ENCODE results near the gene GRIK1.

Gene GRIK1

DNA sequence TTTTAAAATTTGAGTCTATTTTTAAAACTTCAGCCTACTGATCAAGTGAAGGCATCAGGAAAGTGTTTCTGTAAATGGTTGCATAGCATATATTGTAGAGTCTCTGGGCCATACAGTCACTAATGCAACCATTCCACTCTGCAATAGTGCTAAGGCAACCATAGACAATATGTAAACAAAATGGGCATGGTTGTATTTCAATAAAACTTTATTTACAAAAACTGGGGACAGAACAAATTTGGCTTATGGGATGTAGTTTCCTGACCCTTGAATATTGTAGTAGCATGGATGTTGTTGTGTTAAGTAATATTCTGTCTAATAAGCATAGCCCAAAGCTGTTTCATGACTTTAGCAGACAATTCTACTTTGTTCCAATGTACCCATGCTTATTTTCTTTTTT is 117.7 kb downstream of the GRIK1 start:
- Histone ChIP-seq H3K9ac (ENCODE audit: low read depth, low read length) (no peak overlapping the region), H2AFZ (ENCODE audit: low read depth, low read length) (no peak overlapping the region), H3K79me2 (ENCODE audit: insufficient read depth, low read length) (no peaks in the 10 kb centered on the region), H3K4me2 (ENCODE audit: insufficient read depth, low read length) (no peak overlapping the region), H3K9me3 (ENCODE audit: insufficient read depth, low read length, severe bottlenecking) (no peaks in the 10 kb centered on the region), H3K4me1 (ENCODE audit: insufficient read depth, low read length) (no peaks in the 10 kb centered on the region), H3K36me3 (ENCODE audit: insufficient read depth, low read length) (no peaks in the 10 kb centered on the region), H4K20me1 (ENCODE audit: insufficient read depth, low read length) (no peaks in the 10 kb centered on the region), H3K27ac (ENCODE audit: low read length) (no peak overlapping the region), H3K27me3 (ENCODE audit: insufficient read depth, low read length, poor library complexity) (no peaks in the 10 kb centered on the region), H3K4me3 (ENCODE audit: low read depth in 1 of 2, low read length in 2 of 2) (no peak overlapping the region)
- TF ChIP-seq, protein P1, sequence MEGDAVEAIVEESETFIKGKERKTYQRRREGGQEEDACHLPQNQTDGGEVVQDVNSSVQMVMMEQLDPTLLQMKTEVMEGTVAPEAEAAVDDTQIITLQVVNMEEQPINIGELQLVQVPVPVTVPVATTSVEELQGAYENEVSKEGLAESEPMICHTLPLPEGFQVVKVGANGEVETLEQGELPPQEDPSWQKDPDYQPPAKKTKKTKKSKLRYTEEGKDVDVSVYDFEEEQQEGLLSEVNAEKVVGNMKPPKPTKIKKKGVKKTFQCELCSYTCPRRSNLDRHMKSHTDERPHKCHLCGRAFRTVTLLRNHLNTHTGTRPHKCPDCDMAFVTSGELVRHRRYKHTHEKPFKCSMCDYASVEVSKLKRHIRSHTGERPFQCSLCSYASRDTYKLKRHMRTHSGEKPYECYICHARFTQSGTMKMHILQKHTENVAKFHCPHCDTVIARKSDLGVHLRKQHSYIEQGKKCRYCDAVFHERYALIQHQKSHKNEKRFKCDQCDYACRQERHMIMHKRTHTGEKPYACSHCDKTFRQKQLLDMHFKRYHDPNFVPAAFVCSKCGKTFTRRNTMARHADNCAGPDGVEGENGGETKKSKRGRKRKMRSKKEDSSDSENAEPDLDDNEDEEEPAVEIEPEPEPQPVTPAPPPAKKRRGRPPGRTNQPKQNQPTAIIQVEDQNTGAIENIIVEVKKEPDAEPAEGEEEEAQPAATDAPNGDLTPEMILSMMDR (IDR thresholded peaks at IDR 0.05; ENCODE audit: borderline replicate concordance, extremely low read depth, low read length, poor library complexity, severe bottlenecking), result no peak
- TF ChIP-seq EZH2 (IDR thresholded peaks at IDR 0.05; ENCODE audit: borderline replicate concordance, low read depth, low read length, severe bottlenecking), result no peak
- ATAC-seq (ENCODE audit: insufficient read depth, low read depth) (no peak), DNase-seq (no peak)

DNA sequence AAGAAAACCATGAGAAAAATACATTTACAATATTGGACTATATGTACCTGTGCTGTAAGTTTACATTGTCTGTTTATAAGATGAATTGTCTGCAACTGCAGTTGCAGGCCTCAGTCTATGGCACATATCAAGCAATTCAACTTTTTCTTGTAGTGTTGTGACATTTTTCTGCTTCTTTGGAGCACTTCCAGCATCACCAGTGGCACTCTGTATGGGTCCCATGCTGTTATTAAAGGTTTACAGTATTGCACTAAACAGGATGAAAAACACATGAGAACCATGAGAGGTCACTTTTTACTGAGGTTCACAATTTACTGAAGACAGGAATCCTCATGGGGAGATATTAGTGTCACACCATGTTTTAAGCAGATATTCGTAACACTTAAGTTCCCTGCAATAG is 118.6 kb downstream of the GRIK1 start:
- H3K4me3 ChIP-seq (ENCODE audit: low read depth in 1 of 2, low read length in 2 of 2), result no peak overlapping the region
- no peak overlapping the region for H3K4me2 ChIP-seq (ENCODE audit: insufficient read depth, low read length)
- DNase-seq (no peak), ATAC-seq (ENCODE audit: insufficient read depth, low read depth) (no peak)
- no peaks in the 10 kb centered on the region for H4K20me1 ChIP-seq (ENCODE audit: insufficient read depth, low read length)
- no peaks in the 10 kb centered on the region for H3K27me3 ChIP-seq (ENCODE audit: insufficient read depth, low read length, poor library complexity)
- no peak overlapping the region for H3K27ac ChIP-seq (ENCODE audit: low read length)
- no peaks in the 10 kb centered on the region for H3K9me3 ChIP-seq (ENCODE audit: insufficient read depth, low read length, severe bottlenecking)
- no peak for TF ChIP-seq EZH2 (IDR thresholded peaks at IDR 0.05; ENCODE audit: borderline replicate concordance, low read depth, low read length, severe bottlenecking)
- TF ChIP-seq, protein P1 (IDR thresholded peaks at IDR 0.05; ENCODE audit: borderline replicate concordance, extremely low read depth, low read length, poor library complexity, severe bottlenecking), result no peak
- H3K36me3 ChIP-seq (ENCODE audit: insufficient read depth, low read length), result no peaks in the 10 kb centered on the region
- no peaks in the 10 kb centered on the region for H3K4me1 ChIP-seq (ENCODE audit: insufficient read depth, low read length)
- no peak overlapping the region for H2AFZ ChIP-seq (ENCODE audit: low read depth, low read length)
- H3K9ac ChIP-seq (ENCODE audit: low read depth, low read length), result no peak overlapping the region
- no peaks in the 10 kb centered on the region for H3K79me2 ChIP-seq (ENCODE audit: insufficient read depth, low read length)

DNA sequence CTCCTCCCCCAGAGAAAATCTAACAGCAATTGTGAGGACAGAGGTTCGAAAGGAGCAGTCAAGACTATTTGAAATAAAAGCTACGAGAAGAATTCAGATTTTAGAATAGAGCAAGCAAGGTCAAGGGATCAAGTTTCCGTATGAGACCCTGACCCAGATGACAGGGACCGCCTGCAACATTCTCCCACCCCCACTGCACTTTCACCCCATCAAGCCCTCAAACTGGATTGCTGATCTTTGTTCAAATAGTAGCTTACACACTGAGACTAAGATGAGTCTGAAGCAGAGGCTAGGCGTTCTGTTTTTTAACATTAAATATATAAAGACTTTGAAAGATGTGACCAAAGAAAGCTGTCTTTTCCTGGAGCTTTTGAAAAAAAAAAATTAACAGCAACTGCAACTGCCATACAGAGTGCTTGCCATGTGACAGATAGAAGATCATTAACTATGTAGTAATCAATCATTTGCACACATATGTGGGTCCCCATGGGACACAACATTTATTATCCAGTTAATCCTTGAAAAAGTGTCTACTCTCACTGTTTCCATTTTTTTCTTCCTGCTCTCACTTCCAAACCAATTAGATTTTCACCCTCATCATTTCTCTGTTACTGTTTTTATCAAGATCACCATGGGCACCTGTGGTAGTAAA is 120.0 kb downstream of the GRIK1 start:
- DNase-seq (no peak), ATAC-seq (ENCODE audit: insufficient read depth, low read depth) (no peak)
- Histone ChIP-seq H3K9ac (ENCODE audit: low read depth, low read length) (no peak overlapping the region), H3K36me3 (ENCODE audit: insufficient read depth, low read length) (no peaks in the 10 kb centered on the region), H3K4me2 (ENCODE audit: insufficient read depth, low read length) (no peak overlapping the region), H3K9me3 (ENCODE audit: insufficient read depth, low read length, severe bottlenecking) (no peaks in the 10 kb centered on the region), H3K27me3 (ENCODE audit: insufficient read depth, low read length, poor library complexity) (no peaks in the 10 kb centered on the region), H3K4me1 (ENCODE audit: insufficient read depth, low read length) (no peaks in the 10 kb centered on the region), H3K4me3 (ENCODE audit: low read depth in 1 of 2, low read length in 2 of 2) (no peak overlapping the region), H3K27ac (ENCODE audit: low read length) (no peak overlapping the region), H4K20me1 (ENCODE audit: insufficient read depth, low read length) (no peaks in the 10 kb centered on the region), H2AFZ (ENCODE audit: low read depth, low read length) (no peak overlapping the region), H3K79me2 (ENCODE audit: insufficient read depth, low read length) (no peaks in the 10 kb centered on the region)
- TF ChIP-seq, protein P1 (IDR thresholded peaks at IDR 0.05; ENCODE audit: borderline replicate concordance, extremely low read depth, low read length, poor library complexity, severe bottlenecking), result no peak
- TF ChIP-seq EZH2 (IDR thresholded peaks at IDR 0.05; ENCODE audit: borderline replicate concordance, low read depth, low read length, severe bottlenecking), result no peak
